T-helper 1 cell treated with Interleukin-12 subunit alpha and Interleukin-12 subunit beta and Interleukin-4 antibody, amounts not matched to agents 30 ng/mL and 1 ng/mL, for 36 hours (primary cell): ENCODE results near the gene NOXA1. TPM values are rescaled to one million over a fixed set of nuclear protein-coding genes. Genes with fewer than 3 reads are reported as not detected.

Experiments
- intact Hi-C: fragments of 100-400 bp; cut with micrococcal nuclease; formaldehyde crosslinking; loops from one replicate; pipeline ENCODE4 v1.15.1; 2024
- total RNA-seq: library from RNA; stranded (reverse); gene quantifications from 2 replicates; pipeline ENCODE4 v1.2.3, GENCODE V29; 2022

The NOXA1 gene
- total RNA-seq, 1 donor from 2014 or later: 0.44 TPM

DNA sequence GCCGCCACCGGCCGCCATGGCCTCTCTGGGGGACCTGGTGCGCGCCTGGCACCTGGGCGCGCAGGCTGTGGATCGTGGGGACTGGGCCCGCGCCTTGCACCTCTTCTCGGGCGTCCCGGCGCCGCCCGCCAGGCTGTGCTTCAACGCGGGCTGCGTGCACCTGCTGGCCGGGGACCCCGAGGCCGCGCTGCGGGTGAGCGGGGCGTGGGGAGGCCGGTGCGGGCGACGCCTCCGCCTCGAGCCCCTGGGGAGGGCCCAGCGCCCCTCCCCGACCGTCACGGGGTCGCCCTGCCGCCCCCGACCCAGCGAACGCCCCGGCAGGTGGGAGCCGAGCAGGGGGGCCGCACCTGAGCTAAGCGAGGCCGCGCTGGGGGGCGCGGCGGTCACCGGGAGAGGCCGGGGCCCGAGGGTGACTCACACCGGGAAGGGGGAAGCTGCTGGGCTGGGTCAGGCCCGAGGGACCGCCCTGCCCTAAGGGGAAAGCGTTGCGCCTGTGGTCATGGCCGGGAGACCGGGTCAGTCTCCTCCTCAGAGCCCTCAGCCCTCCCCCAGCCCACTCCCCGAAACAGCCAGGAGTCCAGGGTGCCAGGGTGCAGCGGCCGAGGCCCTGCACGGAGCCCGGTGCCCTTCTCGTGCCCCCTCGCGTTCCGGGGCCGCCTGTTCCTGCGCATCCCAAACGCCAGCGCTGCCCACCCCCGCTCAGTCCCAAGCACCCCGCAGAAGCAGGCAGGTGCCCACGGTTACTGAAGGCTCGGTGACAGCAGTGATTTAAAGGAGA is 510 bp downstream of the NOXA1 start:
- intact Hi-C loops: loop anchor here (1.0 to 5.0 kb wide), 8 partner anchors 16 to 632 kb away; partner anchors contain the start of genes ARRDC1, MRPL41, NRARP and NSMF

DNA sequence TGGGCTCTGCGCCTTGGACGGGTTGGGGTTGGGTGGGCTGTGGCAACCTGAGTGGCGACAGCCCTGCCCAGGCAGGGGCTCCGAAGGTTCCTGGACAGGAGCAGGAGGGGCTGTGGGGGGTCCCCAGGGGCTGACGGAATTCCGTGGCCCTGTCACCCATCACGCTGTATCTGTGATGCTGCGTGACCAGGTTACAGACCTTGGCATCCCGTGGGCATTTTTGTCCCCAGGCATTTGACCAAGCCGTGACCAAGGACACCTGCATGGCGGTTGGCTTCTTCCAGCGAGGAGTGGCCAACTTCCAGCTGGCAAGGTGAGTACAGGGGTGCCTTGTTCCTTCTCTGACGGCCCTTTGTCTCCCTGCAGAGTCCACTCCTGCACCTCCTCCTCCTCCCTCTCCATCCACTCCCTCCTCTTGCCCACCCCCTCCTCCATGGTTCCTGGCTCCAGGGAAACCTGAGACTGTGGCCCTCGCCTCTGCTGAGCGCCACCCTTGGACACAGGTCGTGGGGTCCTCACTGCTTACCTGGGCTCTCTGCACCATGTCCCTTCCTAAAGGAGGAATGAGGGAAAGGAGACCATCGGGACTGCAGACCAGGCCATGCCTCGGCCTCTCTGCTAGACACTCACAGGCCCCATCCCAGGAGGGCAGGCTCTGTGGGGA is 3.0 kb downstream of the NOXA1 start:
- intact Hi-C loops: no loop called here

DNA sequence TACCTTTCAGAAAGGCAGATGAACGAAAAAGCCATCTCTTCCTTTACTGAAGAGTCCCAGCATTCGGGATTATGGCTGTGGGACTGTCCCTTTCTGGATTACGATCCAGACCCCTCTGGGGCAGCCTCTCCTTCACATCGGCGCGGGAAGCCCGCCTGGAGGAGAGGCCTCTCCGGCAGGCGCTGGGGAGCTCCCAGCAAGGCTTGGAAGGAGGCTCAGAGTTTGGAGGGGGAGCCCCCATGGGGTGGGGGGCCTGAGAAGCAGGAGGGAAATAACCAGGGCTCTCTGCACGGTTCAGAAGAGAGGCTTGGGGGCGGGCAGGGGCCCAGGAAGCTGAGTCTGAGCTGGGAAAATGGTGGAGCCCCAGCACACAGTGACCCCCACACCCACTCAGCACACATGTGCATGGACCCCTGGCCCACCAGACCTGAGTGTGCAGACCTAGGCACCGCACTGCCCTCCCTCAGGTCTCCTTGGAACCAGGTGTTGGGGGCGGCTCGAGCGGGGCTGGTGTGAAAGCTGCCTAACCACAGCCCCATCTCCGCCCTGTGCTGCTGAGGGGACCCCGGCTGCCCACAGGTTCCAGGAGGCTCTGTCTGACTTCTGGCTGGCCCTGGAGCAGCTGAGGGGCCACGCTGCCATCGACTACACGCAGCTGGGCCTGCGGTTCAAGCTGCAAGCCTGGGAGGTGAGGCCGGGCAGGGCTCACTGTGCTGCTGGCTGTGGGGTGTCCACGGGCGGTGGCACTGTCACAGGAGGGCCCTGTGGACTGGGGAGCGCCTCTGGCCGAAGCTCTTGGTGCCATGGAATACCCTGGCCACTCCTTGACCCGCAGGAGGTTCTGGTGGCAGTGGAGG is 4.5 kb downstream of the NOXA1 start:
- intact Hi-C loops: no loop called here

DNA sequence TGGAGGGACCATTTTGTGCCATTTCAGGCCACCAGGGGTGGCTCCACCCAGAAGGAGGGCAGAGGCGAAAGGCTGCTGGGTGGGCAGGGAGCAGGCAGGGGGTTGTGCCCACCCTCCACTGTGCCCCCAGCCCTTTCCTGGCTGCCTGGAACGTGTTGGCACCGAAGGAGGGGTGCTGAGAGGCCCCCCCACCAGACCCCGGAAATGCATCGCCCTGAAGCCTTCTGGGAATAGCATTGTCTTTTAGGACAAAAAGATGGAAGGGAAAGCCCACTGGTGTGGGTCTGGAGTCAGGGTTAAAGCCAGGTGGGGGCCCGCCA is 5.1 kb downstream of the NOXA1 start:
- intact Hi-C loops: no loop called here

DNA sequence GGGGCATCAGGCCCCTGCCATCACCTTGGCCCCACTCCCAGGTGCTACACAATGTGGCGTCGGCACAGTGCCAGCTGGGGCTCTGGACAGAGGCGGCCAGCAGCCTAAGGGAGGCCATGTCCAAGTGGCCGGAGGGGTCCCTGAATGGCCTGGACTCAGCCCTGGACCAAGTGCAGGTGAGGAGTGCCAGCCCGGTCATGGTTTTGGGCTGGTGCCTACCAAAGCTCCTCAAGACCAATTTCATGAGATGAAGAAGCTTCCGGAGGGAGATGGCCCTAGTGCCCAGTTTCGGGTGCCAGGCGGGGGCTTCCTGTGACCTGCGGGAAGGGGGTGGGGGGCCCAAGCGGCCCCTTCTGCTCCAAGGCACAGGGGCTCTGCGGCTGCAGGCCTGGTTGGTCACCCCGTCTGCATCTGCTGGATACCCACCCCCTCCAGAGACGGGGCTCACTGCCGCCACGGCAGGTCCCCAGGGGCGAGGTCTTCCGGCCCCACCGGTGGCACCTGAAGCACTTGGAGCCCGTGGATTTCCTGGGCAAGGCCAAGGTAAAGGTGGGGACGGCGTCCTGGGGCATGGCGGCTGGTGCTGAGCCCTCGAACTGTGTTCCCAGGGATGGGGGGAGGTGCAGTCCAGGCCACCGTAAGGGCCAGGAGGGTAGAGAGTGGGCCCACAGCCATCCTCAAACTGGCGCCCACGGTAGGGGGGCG is 5.8 kb downstream of the NOXA1 start:
- intact Hi-C loops: no loop called here

DNA sequence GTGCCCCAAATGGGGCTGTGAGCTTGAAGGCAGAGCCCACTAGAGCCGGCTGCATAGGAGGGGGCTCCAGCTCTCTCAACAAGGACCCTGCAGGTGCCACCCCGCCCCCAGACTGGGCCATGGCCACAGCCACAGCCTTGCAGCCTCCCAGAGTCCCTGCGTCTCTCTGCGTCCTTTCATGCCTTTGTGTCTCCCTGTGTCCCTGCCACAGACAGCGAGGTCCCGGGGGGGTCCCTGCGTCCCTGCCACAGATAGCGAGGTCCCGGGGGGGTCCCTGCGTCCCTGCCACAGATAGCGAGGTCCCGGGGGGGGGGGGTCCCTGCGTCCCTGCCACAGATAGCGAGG is 6.3 kb downstream of the NOXA1 start:
- intact Hi-C loops: no loop called here

DNA sequence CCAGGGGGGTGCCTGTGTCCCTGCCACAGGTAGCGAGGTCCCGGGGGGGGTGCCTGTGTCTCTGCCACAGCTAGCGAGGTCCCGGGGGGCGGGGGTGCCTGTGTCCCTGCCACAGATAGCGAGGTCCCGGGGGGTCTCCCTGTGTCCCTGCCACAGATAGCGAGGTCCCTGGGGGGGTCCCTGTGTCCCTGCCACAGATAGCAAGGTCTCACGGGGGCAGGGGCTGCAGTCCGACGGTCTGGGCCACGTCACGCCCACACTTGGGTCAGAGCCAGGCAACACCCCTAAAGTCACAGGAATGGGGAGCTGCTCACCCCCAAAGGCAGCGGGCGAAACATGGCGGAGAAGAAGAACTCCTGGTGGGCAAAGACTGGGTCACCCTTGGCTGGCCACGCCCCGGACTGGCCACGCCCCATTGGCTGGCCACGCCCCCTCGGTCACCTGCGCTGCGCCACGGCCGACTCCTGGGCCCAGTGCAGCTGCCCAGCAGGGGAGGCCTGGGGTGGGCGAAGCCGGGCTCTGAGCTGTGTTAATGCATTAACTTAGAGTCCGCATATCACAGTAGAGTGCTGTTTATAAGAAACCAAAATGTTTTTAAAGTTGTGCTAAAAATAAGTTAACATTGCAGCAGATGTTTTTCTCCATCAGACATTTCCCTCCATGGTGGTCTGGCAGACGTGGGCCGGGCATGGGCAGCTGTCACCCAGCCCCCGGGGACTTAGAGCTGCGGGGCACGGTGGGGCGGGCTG is 7.0 kb downstream of the NOXA1 start:
- intact Hi-C loops: no loop called here

DNA sequence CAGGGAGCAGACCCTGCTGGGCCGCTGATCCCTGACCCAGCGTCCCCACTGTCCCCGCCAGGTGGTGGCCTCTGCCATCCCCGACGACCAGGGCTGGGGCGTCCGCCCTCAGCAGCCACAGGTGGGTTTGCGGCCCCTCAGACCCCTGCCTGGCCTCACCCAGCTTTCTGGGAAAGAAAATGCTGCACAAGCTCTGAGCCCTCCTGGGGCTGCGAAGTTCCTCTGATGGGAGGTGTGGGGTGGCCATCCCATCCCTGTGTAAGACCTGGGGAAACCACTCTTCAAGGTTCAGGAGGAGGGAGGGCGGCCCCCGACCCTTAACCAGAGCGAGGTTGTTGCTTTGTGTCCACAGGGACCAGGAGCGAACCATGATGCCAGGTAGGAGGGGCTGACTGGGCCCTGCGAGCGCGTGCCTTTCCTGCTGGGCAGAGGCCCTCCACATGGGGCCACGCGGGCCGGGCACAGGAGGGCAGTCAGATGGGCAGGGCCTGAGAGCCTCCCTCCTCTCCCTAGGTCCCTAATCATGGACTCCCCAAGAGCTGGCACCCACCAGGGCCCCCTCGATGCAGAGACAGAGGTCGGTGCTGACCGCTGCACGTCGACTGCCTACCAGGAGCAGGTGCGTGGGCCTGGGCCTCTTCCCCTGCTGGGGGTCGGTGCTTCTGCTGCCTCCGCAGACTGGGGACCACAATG is 7.7 kb downstream of the NOXA1 start:
- intact Hi-C loops: no loop called here

DNA sequence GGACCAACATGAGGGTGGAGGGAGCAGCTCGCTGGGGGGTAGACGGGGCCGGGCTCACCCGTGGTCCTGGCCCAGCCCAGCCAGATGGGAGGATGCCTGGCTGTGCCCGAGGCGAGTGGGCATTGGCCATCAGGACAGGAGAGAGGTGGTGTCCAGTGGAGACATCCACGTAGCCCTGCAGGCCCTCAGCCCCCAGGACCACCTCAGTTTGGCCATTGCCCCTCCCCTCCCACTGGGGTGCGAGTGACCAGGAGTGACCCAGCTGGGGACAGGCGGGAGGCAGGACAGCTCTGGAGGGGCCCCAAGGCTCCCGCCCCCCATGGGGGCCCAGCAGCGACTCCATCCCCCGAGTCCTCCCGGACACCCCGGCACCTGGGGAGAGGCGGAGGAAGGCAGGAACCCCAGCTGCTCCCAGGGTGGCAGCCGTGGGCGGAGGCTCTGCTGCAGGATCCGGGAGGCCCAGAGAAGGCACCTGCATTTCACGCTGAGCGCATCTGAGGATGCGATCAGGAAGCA is 8.3 kb downstream of the NOXA1 start:
- intact Hi-C loops: no loop called here

DNA sequence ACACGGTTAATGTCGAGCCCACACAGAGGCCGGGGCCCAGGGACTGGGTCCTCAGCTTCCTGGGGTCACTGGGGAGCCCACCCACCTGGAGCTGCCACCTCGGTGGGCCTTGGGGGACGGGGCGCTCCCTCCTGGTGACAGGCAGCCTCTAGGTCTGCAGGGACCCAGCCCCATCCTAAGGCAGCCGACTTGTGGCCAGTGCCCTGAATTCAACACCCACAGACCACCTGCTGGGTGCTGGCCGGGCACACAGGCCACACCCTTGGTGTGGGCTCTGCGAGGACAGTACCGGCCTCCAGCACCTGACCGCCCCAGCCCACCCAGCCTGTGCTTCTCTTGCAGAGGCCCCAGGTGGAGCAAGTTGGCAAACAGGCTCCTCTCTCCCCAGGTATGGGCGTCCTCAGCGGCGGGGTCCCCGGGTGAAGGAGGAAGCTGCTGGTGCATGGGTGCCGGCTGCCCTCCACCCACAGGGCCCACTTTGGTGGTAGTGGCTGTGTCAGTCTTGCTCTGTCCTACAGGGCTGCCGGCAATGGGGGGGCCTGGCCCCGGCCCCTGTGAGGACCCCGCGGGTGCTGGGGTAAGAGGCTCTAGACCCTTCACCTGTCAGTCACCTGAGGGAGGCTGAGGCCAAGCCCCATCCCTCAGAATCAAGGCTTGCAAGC is 9.6 kb downstream of the NOXA1 start:
- intact Hi-C loops: no loop called here

DNA sequence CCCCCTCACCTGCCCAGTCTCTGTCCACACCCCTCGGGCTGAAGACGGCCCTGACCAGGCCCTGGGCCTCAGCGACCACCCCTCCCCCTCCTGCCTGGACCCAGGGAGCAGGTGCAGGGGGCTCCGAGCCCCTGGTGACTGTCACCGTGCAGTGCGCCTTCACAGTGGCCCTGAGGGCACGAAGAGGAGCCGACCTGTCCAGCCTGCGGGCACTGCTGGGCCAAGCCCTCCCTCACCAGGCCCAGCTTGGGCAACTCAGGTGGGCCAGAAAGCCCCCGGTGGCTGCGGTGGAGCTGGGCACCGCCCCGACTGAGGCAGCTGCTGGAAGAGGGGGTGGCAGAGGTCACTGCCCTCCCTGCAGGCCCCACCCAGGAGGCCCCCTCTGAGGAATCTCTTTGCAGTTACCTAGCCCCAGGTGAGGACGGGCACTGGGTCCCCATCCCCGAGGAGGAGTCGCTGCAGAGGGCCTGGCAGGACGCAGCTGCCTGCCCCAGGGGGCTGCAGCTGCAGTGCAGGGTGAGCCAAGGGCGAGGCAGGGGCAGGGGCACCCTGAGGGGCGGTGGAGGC is 10.2 kb downstream of the NOXA1 start:
- intact Hi-C loops: no loop called here

DNA sequence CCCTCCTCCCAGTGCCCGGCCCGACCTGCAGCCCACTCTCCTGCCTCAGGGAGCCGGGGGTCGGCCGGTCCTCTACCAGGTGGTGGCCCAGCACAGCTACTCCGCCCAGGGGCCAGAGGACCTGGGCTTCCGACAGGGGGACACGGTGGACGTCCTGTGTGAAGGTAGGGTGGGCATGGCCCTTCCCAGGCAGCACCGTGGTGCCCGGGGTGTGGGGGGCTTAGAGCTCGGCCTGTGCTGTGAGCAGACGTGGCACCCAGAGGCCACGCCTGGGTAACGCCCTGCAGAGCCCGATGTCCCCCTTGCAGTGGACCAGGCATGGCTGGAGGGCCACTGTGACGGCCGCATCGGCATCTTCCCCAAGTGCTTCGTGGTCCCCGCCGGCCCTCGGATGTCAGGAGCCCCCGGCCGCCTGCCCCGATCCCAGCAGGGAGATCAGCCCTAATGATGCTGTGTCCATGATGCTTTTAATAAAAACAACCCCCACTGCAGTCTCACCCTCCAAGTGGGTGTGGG is 10.8 kb downstream of the NOXA1 start:
- intact Hi-C loops: no loop called here

DNA sequence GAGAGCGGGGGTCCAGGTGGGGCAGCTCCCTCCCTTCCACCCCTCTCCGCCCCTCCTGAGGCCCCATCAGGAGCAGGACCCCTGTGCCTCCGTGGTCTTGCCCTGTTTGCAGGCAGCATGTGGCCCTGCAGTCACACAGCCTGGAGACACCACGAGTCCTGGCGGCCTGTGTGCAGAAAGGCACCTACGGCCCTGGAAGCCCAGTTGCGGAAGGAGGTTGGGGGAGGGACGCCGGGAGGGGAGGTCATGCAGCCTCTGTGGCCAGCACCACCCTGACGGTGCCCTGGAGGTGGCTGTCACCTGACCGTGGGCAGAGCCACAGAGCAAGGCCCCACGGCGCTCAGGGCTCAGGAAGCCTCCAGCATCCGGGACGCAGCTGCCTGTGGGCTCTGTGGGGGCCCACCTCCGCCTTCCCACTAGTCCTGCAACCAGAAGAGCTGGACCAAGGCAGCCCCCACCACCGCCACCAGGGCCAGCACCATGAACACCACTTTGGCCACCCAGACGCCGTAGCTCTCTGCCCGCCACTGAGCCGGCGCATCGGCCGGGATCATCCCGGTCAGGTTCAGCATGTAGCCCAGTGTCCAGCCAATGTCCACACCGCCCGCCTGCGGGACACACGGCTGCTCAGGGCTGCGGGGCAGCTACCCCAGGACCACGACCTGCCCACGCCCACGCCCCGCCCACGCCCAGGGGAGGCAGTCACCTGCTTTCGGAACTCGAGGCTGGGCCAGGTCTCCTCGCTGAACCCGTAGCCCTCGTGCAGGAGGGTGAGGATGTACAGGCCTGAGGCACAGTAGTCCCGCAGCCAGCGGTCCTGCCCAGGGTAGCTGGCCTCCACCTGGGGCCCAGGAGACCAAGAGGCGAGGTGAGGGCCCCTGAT is 11.5 kb downstream of the NOXA1 start:
- intact Hi-C loops: no loop called here

DNA sequence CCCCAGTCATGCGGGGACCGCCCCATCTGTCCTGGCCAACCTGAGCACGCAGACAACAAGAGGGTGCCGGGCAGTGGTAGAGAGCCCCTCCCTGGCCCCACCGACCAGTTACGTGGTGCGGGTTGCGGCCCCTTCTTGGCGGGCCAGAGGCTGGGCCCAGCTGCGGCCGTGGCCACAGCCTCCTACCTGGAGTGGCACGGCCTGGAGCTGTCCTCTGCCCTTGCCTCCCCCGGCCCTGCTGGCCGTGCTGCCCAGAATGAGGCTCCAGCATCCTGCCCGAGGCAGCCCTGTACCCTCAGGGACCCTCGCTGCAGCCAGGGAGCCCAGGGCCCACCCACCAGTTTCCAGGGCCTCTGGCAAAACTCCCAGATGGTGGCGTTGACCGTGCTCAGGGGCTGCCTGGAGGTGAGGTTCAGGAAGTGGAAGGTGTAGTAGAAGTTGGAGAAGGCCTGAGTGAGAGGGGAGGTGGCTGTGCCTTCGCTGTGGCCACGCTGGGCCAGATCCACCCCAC is 12.2 kb downstream of the NOXA1 start:
- intact Hi-C loops: no loop called here

DNA sequence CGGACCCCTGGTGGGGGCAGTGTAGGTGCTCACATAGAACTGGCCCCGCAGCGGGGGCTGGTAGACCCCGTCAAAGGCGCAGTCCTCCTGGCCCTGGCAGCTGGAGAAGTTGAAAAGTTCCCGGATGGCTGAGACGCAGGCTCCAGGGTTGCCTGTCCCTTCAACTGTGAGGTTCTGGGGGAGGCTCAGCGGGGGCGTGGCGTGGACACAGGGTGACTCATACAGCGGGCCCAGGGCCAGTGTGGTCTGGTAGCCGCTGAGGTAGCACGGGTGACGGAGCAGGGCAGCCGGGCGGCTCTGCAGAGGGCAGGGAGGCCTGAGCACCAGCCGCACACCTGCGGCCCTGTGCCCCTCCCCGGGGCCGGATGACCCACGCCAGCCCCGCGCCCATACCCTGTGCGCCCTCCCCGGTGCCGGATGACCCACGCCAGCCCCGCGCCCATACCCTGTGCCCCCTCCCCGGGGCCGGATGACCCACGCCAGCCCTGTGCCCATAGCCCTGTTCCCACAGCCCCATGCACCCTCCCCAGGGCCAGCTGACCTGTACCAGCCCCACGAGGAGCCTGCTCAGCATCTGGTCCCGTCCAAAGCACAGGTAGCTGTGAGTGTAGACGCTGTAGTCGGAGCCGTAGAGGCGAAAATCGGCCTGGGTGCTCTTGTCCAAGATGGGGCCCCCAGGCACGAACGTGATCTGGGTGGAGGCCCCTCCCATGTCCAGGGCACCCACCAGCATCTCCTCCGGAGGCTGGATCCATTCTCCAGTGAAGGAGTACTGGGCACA is 13.0 kb downstream of the NOXA1 start:
- intact Hi-C loops: no loop called here

DNA sequence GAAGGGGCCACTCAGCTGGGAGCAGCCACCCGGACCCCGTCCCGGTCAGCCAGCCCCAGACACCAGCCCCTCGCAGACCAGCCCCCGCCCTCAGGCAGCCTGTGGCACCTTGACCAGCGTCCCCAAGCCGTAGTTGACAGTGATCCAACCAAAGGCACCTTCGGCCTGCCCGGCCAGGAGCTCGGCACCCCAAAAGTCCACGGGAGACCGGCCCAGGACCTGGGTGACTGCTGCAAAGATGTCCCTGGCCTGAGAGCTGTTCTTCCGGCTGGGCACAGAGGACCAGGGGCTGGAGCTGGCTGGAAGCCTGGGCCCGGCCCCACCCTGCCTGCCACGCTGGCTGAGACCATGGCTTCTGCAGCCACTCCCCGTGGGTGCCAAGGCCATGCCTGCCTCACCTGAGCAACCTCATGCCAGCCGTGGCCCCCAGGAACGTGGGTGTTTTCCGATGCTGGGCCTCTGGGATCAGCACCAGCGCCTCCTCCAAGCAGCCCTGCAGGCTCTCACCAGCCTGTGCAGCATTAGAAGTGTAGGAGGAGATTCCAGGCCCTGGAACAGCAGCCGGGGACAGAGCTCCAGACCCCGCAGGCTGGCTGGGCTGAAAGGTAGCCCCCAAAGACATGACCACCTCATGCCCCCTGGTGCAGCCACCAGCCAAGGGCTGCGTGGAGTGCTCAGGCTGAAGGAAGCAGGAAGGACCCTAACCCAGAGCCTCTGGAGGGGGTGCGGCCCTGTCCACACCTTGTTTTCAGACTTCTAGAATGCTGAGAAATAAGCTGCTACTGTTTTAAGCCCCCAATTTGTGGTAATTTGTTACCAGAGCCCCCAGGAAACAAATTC is 13.8 kb downstream of the NOXA1 start:
- intact Hi-C loops: no loop called here
